SK-N-MC (cell line): ENCODE results near the gene AHSA1.

ENCODE experiments used
- FOXP2 ChIP-seq: optimal IDR thresholded peaks from 2 replicates; pipeline ENCODE3; 2011; ENCODE audit warnings: mild to moderate bottlenecking, moderate library complexity; ENCODE audit not compliant: insufficient read depth; ENCODE audit errors: extremely low read length, control extremely low read depth
- POLR2AphosphoS5 ChIP-seq: IDR thresholded peaks from 2 replicates; pipeline ENCODE4 v1.6.1; 2012; ENCODE audit warnings: mild to moderate bottlenecking, low read depth, low read length, borderline replicate concordance

DNA sequence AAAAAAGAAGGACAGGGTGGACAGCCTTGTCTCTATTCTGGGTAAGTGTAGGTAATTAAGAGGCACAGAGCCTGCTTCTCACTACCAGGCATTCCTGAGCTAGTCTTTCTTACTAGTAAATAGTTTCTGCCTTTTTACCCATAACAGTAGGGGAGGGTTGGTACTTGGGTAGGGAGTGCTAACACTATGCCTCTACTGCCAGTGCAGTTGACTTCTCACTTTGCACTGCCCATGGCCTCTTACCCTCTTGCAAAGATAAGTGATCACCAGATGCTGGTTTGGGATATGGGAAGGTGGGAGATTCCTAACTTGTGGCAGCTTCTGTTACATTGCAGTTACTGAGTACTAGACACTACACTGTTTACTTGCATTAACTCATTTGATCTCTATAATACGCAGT lies 11.6 kb downstream of the AHSA1 start:
- TF ChIP-seq FOXP2 (no peak), POLR2AphosphoS5 (no peak)
